ENCODE results near the gene RIT1. TPM values are rescaled to one million over a fixed set of nuclear protein-coding genes. Genes with fewer than 3 reads are reported as not detected.

RIT1 gene
- total and polyA plus RNA-seq, 11 donors: 8.1 to 33.3 (median 20.0) TPM

DNA sequence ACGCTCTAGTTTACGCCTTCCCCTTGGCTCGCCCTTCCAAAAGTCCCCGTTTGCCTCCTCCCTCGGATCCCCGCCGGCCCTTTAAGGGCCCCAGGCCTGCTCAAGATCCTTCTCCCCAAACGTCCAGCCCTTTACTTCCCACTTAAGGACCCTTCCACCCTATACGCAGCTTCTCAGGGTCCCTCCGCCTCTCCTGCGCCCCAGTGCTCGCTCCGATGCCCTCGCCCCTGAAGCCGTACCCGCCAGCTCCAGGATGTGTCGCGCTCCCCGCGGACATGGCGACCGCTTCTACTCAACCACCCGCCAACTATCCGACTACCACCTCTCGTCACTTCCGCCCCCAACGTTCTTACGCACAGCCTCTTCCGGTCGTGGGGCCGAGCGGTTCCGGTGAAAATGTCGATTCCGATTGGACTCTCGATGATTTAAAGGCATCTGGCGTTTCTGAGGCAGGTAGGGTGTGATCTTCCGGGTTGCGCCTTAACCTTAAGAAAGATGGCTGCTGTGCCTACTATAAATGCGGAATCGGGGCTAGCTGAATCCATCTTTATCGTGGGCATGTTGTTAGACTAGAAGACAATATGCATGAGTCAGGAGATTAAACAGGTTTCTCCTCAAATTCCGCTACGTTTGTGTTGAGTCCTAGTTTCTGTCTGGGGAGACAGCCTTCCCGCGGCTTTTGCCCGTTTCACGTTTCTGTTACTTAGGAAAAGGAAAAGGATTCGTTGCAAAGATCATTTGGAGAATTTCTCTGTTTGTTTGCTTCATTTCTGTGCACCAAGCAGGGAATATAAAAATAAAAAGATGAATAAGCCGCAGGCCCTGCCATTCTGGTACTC, 23.2 kb upstream of the RIT1 start, which contains the start of gene KHDC4:
Gene KHDC4, minus strand, starts transcription at position 317 of the 839 bp plus-strand sequence. Its CDS starts 40 bp downstream, at position 277.
- TF ChIP-seq POLR2A (IDR thresholded peaks at IDR 0.05): peak in 1 of 2 donors; percentile 83
- TF ChIP-seq, protein P1, sequence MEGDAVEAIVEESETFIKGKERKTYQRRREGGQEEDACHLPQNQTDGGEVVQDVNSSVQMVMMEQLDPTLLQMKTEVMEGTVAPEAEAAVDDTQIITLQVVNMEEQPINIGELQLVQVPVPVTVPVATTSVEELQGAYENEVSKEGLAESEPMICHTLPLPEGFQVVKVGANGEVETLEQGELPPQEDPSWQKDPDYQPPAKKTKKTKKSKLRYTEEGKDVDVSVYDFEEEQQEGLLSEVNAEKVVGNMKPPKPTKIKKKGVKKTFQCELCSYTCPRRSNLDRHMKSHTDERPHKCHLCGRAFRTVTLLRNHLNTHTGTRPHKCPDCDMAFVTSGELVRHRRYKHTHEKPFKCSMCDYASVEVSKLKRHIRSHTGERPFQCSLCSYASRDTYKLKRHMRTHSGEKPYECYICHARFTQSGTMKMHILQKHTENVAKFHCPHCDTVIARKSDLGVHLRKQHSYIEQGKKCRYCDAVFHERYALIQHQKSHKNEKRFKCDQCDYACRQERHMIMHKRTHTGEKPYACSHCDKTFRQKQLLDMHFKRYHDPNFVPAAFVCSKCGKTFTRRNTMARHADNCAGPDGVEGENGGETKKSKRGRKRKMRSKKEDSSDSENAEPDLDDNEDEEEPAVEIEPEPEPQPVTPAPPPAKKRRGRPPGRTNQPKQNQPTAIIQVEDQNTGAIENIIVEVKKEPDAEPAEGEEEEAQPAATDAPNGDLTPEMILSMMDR (IDR thresholded peaks at IDR 0.05): peak in 3 of 12 donors; percentile 28 to 37 (median 30)
- intact Hi-C loops (cut with DNase I): loop anchor here in 4 of 10 donors (2.0 to 10.0 kb wide), 4 partner anchors 44 to 130 kb away; partner anchors contain the start of genes LAMTOR2 (in 2 of the 4), UBQLN4 (in 2 of the 4), ARHGEF2 (in 1 of the 4) and GON4L (in 1 of the 4)
- DNase-seq: peak; percentile 95 to 97 (median 97)
- no peaks in the 10 kb centered on the region for H3K27me3 ChIP-seq
- no peaks in the 10 kb centered on the region for H3K9me3 ChIP-seq
- H3K4me1 ChIP-seq: peaks cover 25 to 64% (median 46%) of the 10 kb centered on the region in 12 donors
- H3K36me3 ChIP-seq: peaks cover 0 to 44% (median 39%) of the 10 kb centered on the region in 9 donors
- WGBS, 4 donors: 0 to 1% (median 1%) methylated on average over 50 of the region's 50 CpGs
- H3K27ac ChIP-seq: peak within 1 kb of the TSS; percentile 80 to 96 (median 93)
- H3K4me3 ChIP-seq: peak within 1 kb of the TSS; percentile 63 to 96 (median 76)
- peak; percentile 97 to 99 (median 98) for ATAC-seq

DNA sequence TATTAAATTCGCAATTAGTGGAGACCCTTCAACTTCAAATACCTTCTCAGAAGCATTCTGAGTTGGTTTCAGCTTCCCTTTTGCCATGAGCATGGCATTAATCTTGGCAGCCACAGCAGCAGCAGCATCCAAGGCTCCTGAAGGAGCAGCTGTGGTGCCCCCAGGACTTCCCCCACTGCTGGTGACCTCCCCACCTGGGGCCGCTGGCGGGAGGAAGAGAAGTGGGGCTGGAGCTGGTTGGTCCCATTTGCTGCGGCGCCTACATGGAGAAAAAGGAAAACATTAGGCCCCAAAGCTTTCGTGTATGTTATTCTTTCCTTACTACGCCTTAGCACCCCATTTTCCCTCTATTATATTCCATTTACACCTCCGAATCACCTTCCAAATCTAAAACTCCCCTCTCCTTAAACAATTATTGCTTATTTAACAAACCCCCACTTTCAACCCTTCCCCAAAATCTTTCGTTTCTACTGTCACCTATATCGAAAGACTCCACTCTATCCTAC, 22.5 kb upstream of the RIT1 start:
- TF ChIP-seq, protein P1 (IDR thresholded peaks at IDR 0.05): no peak
- no peak for TF ChIP-seq POLR2A (IDR thresholded peaks at IDR 0.05)
- H3K27ac ChIP-seq: peak overlapping the region; percentile 69 to 96 (median 93)
- intact Hi-C loops (cut with DNase I): loop anchor here in 4 of 10 donors (2.0 to 10.0 kb wide), 4 partner anchors 45 to 131 kb away; partner anchors contain the start of genes LAMTOR2 (in 2 of the 4), UBQLN4 (in 2 of the 4), ARHGEF2 (in 1 of the 4) and GON4L (in 1 of the 4)
- peaks cover 25 to 63% (median 42%) of the 10 kb centered on the region in 12 donors for H3K4me1 ChIP-seq
- H3K9me3 ChIP-seq: no peaks in the 10 kb centered on the region
- DNase-seq: no peak
- 3 to 5% (median 4%) methylated on average over 10 of the region's 10 CpGs for WGBS, 4 donors
- peaks cover 0 to 50% (median 46%) of the 10 kb centered on the region in 9 donors for H3K36me3 ChIP-seq
- H3K4me3 ChIP-seq: peak overlapping the region; percentile 63 to 96 (median 76)
- no peak for ATAC-seq
- H3K27me3 ChIP-seq: no peaks in the 10 kb centered on the region

DNA sequence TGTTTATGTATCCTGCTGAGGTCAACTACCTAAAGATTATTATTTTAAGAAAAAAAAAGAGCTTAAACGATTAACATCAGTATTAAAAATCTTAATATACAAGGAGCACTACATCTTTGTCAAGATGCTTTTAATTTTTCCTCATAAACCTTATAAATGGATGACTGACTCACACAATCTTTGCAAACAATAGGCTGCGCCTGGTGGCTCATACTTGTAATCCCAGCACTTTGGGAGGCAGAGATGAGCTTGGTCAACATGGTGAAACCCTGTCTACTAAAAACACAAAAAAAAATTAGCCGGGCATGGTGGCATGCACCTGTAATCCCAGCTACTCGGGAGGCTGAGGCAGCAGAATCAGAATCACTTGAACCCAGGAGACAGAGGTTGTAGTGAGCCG, 21.3 kb upstream of the RIT1 start:
- Histone ChIP-seq H3K4me1 (peaks cover 25 to 55% (median 37%) of the 10 kb centered on the region in 12 donors), H3K27me3 (no peaks in the 10 kb centered on the region), H3K4me3 (peak overlapping the region in 6 of 12 donors; percentile 70 to 96 (median 89)), H3K27ac (no peak overlapping the region), H3K36me3 (peaks cover 0 to 61% (median 56%) of the 10 kb centered on the region in 9 donors), H3K9me3 (no peaks in the 10 kb centered on the region)
- TF ChIP-seq POLR2A (IDR thresholded peaks at IDR 0.05): no peak
- TF ChIP-seq, protein P1 (IDR thresholded peaks at IDR 0.05): no peak
- 74 to 83% (median 80%) methylated on average over 5 of the region's 5 CpGs for WGBS, 4 donors
- no peak for DNase-seq
- intact Hi-C loops (cut with DNase I): loop anchor here in 4 of 10 donors (5.0 to 10.0 kb wide), 3 partner anchors 75 to 132 kb away; partner anchors contain the start of genes LAMTOR2 (in 2 of the 4), UBQLN4 (in 2 of the 4), GON4L (in 1 of the 4) and RAB25 (in 1 of the 4)
- ATAC-seq: no peak
